Vagina (tissue), 2 donors: ENCODE results near the gene MBOAT2. TPM values are rescaled to one million over a fixed set of nuclear protein-coding genes. Genes with fewer than 3 reads are reported as not detected.

Experiments used
- DNase-seq, 2 donors: peaks; one replicate each; pipeline ENCODE4 v3.0.0-alpha.2; 2017; ENCODE audit errors: extremely low spot score in 2 of 2
- H3K27ac ChIP-seq: fragments of 200-600 bp; sonication (generic); one replicate; pipeline ENCODE4 v1.5.1; 2019
- H3K27me3 ChIP-seq: fragments of 200-600 bp; sonication (generic); one replicate; pipeline ENCODE4 v1.5.1; 2019
- H3K36me3 ChIP-seq, 2 donors: fragments of 200-600 bp; sonication (generic); one replicate each; pipeline ENCODE4 v1.5.1; 2017 to 2019
- H3K4me1 ChIP-seq: fragments of 200-600 bp; sonication (generic); one replicate; pipeline ENCODE4 v1.5.1; 2019
- H3K4me3 ChIP-seq, 2 donors: fragments of 200-600 bp; sonication (generic); 1 replicate in 1 of 2; 2 replicates in 1 of 2; pipeline ENCODE4 v1.5.1; 2016 to 2019
- H3K9me3 ChIP-seq: fragments of 200-600 bp; sonication (generic); one replicate; pipeline ENCODE4 v1.5.1; 2019
- POLR2A ChIP-seq, 2 donors: fragments of 450-650 bp; IDR thresholded peaks; one replicate each; pipeline ENCODE4 v1.6.1; 2017; ENCODE audit warnings: antibody characterized with exemption in 2 of 2, mild to moderate bottlenecking in 2 of 2, moderate library complexity in 2 of 2
- POLR2AphosphoS5 ChIP-seq, 2 donors: sonication (generic); formaldehyde crosslinking; IDR thresholded peaks; one replicate each; pipeline ENCODE4 v1.9.0; 2017; ENCODE audit warnings: antibody characterized with exemption in 2 of 2, mild to moderate bottlenecking in 2 of 2, low read depth in 1 of 2; ENCODE audit not compliant: insufficient read depth in 1 of 2
- intact Hi-C: fragments of 100-400 bp; cut with DNase I; formaldehyde crosslinking; loops from one replicate; pipeline ENCODE4 v1.15.1; 2023
- total RNA-seq: library from RNA; depleted of rRNA; stranded (reverse); fragments of >200 nt; gene quantifications from one replicate; pipeline ENCODE4 v1.2.3, GENCODE V29; 2016
- TF ChIP-seq, protein P1 (sequence below), 3 experiments: fragments of 450-650 bp in 2 of 3; fragments of 200-600 bp in 1 of 3; sonication (generic) in 1 of 3; IDR thresholded peaks; one replicate each; pipeline ENCODE4 v1.5.1; 2017 to 2019; ENCODE audit warnings: antibody characterized with exemption in 3 of 3, mild to moderate bottlenecking in 2 of 3, moderate library complexity in 2 of 3

MBOAT2 gene
- total RNA-seq, 1 donor from 2014 or later, result 32.9 TPM

- peak overlapping the region; percentile 96 for H3K27ac ChIP-seq
Measured at GRCh38 chr2:9002313-9002636, 1.2 kb downstream of the MBOAT2 start.

DNA sequence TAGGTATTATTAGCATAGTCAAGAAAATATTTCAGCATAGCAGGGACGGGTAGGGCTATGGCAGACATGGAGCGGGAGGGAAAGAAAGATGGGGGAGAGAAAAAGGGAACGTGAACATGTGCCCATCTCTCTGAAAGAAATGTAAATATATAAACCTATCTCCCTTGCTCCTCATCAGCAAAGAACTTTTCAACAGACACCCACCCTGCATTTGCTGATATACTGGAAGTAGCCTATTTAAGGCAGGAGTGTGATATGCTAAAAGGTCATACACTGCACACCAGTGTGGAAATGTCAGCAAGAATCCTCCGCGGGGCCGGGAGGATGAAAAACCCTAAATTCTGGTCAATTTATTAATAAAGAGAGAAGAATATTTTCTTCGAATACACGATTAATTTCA lies 1.7 kb downstream of the MBOAT2 start:
- no peaks in the 10 kb centered on the region for H3K9me3 ChIP-seq
- no peak for DNase-seq
- H3K4me3 ChIP-seq, result peak overlapping the region in 1 of 2 donors; percentile 78
- H3K27ac ChIP-seq, result no peak overlapping the region
- peaks cover 28% of the 10 kb centered on the region for H3K4me1 ChIP-seq
- TF ChIP-seq POLR2A (IDR thresholded peaks at IDR 0.05) (no peak), POLR2AphosphoS5 (IDR thresholded peaks at IDR 0.05; ENCODE audit: insufficient read depth in 1 of 2, low read depth in 1 of 2) (no peak)
- TF ChIP-seq, protein P1, sequence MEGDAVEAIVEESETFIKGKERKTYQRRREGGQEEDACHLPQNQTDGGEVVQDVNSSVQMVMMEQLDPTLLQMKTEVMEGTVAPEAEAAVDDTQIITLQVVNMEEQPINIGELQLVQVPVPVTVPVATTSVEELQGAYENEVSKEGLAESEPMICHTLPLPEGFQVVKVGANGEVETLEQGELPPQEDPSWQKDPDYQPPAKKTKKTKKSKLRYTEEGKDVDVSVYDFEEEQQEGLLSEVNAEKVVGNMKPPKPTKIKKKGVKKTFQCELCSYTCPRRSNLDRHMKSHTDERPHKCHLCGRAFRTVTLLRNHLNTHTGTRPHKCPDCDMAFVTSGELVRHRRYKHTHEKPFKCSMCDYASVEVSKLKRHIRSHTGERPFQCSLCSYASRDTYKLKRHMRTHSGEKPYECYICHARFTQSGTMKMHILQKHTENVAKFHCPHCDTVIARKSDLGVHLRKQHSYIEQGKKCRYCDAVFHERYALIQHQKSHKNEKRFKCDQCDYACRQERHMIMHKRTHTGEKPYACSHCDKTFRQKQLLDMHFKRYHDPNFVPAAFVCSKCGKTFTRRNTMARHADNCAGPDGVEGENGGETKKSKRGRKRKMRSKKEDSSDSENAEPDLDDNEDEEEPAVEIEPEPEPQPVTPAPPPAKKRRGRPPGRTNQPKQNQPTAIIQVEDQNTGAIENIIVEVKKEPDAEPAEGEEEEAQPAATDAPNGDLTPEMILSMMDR (IDR thresholded peaks at IDR 0.05), result no peak
- no peaks in the 10 kb centered on the region for H3K27me3 ChIP-seq
- intact Hi-C loops, result no loop called here
- no peaks in the 10 kb centered on the region for H3K36me3 ChIP-seq

More at GRCh38 chr2:9002313-9002636, 1.2 kb downstream of the MBOAT2 start:
- no peaks in the 10 kb centered on the region for H3K27me3 ChIP-seq
- TF ChIP-seq, protein P1 (IDR thresholded peaks at IDR 0.05), result no peak
- TF ChIP-seq POLR2A (IDR thresholded peaks at IDR 0.05) (no peak), POLR2AphosphoS5 (IDR thresholded peaks at IDR 0.05; ENCODE audit: insufficient read depth in 1 of 2, low read depth in 1 of 2) (no peak)
- no peaks in the 10 kb centered on the region for H3K9me3 ChIP-seq
- no peaks in the 10 kb centered on the region for H3K36me3 ChIP-seq
- peaks cover 28% of the 10 kb centered on the region for H3K4me1 ChIP-seq
- peak overlapping the region; percentile 78 to 94 for H3K4me3 ChIP-seq
- intact Hi-C loops, result no loop called here
- DNase-seq, result no peak

DNA sequence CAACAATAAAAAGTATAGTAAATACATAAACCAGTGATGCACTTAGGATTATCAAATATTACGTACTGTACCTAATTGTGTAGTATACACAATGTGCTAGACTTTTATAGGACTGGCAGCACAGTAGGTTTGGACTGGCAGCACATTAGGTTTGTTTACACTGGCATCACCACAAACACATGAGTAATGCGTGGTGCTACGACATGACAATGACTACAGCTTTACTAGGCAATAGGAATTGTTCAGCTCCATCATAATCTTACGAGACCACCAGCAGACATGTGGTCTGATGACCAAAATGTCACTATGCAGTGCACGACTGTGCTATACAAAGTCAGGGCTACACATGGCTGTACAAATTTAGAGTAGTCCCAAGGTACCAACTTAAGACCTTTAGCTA lies 2.3 kb downstream of the MBOAT2 start:
- DNase-seq, result no peak
- H3K27me3 ChIP-seq, result no peaks in the 10 kb centered on the region
- H3K36me3 ChIP-seq, result no peaks in the 10 kb centered on the region
- H3K9me3 ChIP-seq, result no peaks in the 10 kb centered on the region
- intact Hi-C loops, result no loop called here
- H3K4me3 ChIP-seq, result no peak overlapping the region
- TF ChIP-seq, protein P1 (IDR thresholded peaks at IDR 0.05), result no peak
- TF ChIP-seq POLR2AphosphoS5 (IDR thresholded peaks at IDR 0.05; ENCODE audit: insufficient read depth in 1 of 2, low read depth in 1 of 2) (no peak), POLR2A (IDR thresholded peaks at IDR 0.05) (no peak)
- H3K27ac ChIP-seq, result no peak overlapping the region
- H3K4me1 ChIP-seq, result peaks cover 28% of the 10 kb centered on the region

- no peaks in the 10 kb centered on the region for H3K9me3 ChIP-seq
- no peaks in the 10 kb centered on the region for H3K36me3 ChIP-seq
- peaks cover 28% of the 10 kb centered on the region for H3K4me1 ChIP-seq
- no peak for DNase-seq
- no peak overlapping the region for H3K4me3 ChIP-seq
- intact Hi-C loops, result no loop called here
- H3K27ac ChIP-seq, result no peak overlapping the region
- TF ChIP-seq, protein P1 (IDR thresholded peaks at IDR 0.05), result no peak
- TF ChIP-seq POLR2AphosphoS5 (IDR thresholded peaks at IDR 0.05; ENCODE audit: insufficient read depth in 1 of 2, low read depth in 1 of 2), result no peak
- no peak for TF ChIP-seq POLR2A (IDR thresholded peaks at IDR 0.05)
- H3K27me3 ChIP-seq, result no peaks in the 10 kb centered on the region
Measured at GRCh38 chr2:9000442-9000841, 3.0 kb downstream of the MBOAT2 start.

- no peaks in the 10 kb centered on the region for H3K36me3 ChIP-seq
- TF ChIP-seq POLR2A (IDR thresholded peaks at IDR 0.05) (no peak), POLR2AphosphoS5 (IDR thresholded peaks at IDR 0.05; ENCODE audit: insufficient read depth in 1 of 2, low read depth in 1 of 2) (no peak)
- TF ChIP-seq, protein P1 (IDR thresholded peaks at IDR 0.05), result no peak
- no peak overlapping the region for H3K27ac ChIP-seq
- no peak for DNase-seq
- H3K4me1 ChIP-seq, result peaks cover 28% of the 10 kb centered on the region
- H3K9me3 ChIP-seq, result no peaks in the 10 kb centered on the region
- no peak overlapping the region for H3K4me3 ChIP-seq
- H3K27me3 ChIP-seq, result no peaks in the 10 kb centered on the region
- intact Hi-C loops, result no loop called here
Measured at GRCh38 chr2:8999797-9000196, 3.7 kb downstream of the MBOAT2 start.
